ENCODE data around the gene SDR42E2.
"Not testable (repeated sequence)": the region's sequence is repeated elsewhere in the genome, so short reads cannot be mapped to it uniquely, and the experiment has no call there.

SDR42E2 gene

DNA sequence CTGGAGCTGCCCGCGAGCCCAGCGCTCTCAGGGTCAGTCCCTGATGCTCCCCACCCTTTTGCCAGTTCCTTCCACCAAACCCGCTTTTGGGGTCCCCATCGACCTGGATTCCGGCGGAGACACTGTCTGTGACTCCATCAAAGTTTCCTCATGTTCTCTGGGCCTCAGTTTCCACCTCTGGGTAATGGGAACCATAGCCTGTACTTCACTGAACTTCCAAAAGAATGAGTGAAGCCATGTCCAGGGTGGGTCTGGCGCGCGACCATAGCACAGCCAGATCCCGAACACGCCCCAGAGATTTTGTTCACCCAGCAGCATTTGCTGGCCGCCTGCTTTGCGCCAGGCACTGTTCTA lies 327 bp downstream of the SDR42E2 start:
- DNase-seq (ENCODE audit: low spot score) = no peak

DNA sequence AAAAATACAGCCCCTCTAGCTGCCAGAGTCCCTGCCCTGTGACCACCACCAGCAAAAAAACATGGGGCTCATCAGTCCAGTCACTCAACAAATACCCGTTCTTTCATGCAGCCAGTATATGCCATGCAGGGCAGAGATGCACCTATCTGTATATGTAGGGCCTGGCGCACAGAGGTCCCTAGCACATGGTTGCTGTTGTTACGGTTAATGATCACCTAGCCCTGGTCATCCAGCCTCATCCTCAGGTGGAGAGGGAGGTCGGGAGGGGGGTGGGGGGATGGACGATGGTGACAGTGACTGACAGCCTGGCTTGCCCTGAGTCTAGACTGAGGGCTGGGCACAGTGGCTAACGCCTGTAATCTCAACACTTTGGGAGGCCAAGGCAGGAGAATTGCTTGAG lies 1.5 kb downstream of the SDR42E2 start:
- no peak for DNase-seq (ENCODE audit: low spot score)

- no peak for DNase-seq (ENCODE audit: low spot score)
Observed at GRCh38 chr16:22164482-22164881, 2.2 kb downstream of the SDR42E2 start.

- no peak for DNase-seq (ENCODE audit: low spot score)
Observed at GRCh38 chr16:22165508-22166285, 3.4 kb downstream of the SDR42E2 start.

- no peak for DNase-seq (ENCODE audit: low spot score)
Observed at GRCh38 chr16:22171953-22172352, 9.6 kb downstream of the SDR42E2 start.

- not testable (repeated sequence) for DNase-seq (ENCODE audit: low spot score)
Observed at GRCh38 chr16:22172642-22173041, 10.3 kb downstream of the SDR42E2 start.

DNA sequence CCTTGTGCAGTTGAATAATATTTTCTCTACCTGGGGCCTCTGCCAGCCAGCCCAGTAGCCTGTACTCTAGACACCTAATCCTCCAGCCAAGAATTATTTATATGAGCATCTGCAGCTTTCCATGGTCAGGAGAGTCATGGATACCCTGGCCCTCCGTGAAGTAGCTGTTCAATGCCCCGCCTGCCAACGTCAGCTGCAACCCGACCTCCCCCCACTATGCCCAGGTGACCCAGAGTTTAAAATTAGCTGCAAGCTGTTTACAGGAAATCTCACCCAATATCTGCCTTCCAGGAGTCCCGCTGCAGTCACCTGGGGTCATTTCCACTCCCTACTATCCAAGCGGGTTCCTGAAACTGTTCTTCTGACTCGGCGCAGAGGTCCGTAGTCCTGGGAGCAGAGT lies 12.3 kb downstream of the SDR42E2 start:
- no peak for DNase-seq (ENCODE audit: low spot score)

DNA sequence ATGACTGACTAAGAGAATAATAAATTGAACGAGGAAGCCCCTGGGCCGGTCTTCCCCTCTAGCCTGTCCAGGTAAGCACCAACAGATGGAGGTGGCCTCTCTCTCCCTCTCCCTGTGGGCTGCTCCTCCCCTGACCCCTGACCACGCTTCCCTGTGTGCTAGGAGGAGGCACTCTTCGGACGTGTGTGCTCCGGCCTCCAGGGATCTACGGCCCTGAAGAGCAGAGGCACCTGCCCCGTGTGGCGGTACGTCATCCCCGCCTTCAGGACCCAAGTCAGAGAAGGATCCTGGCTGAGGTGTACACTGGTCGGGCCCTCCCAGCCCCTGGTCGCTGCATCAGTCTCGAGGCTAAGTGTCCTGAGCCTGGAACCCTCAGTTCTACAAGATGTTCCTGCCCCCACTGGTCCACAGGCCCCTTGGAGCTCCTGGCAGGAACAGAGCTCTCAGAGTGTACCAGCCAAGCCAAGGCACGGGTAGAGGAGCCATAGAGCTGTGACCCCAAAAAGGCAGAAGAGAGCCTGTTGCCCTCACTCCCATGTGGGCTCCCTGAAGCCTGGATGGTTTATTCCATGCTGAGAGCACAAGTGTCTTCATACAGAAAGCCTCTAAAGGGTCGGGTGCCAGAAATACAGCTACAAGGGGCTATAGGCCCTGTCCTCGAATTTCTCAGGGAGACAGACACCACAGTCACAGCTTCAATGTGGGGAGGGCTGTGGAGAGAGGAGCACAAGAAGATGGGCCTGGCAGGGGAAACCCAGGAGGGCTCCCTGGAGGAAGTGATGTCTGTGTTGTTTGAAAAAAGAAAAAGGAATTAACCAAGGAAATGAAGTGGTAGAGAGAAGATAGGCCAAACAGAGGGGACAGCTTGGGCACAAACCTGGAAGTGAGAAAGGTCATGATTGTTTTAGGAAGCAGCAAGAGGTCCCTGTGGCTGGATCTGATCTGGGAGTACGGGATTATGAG lies 15.9 kb downstream of the SDR42E2 start:
- no peak for DNase-seq (ENCODE audit: low spot score)

DNA sequence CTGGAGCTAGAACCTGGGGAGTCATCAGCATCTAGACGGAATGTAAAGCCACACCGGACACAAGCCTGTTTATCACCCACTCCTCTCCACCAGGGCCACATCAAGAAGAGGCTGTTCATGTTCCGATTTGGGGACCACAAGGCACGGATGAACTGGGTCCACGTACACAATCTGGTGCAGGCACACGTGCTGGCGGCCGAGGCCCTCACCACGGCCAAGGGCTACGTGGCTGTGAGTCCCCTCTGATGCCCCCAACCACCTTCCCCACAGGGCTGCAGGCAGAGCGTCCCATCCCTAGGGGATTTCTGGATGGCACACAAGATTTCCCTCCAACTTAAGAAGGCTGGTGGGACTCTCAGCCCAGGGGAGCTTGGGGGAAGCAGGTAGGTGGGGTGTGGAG lies 19.1 kb downstream of the SDR42E2 start:
- DNase-seq (ENCODE audit: low spot score) = no peak

DNA sequence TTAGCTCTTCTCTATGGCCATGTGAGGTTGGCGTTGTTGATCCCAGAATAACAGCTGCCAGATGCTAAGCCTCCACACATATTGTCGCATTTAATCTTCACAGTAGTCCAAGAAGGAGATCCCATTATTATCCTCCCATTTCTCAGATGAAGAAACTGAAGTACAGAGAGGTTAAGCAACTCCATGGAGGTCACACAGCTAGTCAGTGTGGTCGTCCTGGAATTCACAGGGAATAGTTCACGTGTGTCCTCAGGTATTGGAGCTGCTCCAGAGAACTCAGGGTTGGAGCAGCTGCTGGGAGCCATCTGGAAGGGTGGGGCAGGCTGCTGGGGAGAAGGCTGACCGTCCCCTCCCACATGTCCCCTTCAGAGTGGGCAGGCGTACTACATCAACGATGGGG lies 19.5 kb downstream of the SDR42E2 start:
- no peak for DNase-seq (ENCODE audit: low spot score)

DNA sequence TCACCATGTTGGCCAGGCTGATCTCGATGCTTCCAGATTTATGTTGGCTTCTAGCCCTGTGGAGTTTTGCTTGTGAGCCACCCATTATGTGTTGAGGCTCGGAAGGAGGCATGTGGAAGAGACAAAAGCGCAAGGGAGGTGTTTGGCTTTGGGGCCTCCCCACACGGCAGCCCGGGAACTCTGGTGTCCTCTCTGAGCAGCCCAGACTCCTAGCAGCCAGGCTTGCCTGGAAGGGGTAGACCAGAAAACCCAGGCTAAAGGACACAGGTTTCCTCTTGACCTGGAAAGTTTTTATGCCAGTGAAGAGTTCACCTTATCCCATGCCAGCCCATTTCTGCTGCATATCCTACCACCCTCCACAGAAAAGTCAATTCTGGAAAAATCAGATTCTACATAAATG lies 21.0 kb downstream of the SDR42E2 start:
- no peak for DNase-seq (ENCODE audit: low spot score)

GRCh38 chr16:22183901-22184614 lies 21.8 kb downstream of the SDR42E2 start:
- peak; percentile 66 for DNase-seq (ENCODE audit: low spot score)

DNA sequence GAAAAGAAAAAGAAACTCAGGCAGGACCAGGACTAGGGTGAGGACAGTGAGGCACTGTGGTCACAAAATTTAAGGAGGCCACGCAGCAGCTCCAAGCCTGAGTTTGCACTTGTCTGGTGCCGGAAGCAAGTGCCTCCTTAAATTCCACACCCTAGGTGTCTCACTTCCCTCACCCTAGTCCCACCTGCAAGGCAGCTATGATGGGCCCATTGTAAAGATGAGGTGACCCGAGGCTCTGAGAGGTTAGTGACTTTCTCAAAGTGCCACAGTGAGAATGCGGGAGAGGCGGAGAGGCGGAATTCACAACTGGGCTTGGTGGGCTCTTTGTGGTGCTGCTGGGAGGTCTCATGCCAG lies 22.3 kb downstream of the SDR42E2 start:
- no peak for DNase-seq (ENCODE audit: low spot score)

- no peak for DNase-seq (ENCODE audit: low spot score)
Observed at GRCh38 chr16:22186517-22186916, 24.2 kb downstream of the SDR42E2 start.

GRCh38 chr16:22188267-22188594 lies 25.9 kb downstream of the SDR42E2 start:
- no peak for DNase-seq (ENCODE audit: low spot score)

GRCh38 chr16:22188595-22189442 lies 26.5 kb downstream of the SDR42E2 start:
- DNase-seq (ENCODE audit: low spot score) = peak; percentile 58

- no peak for DNase-seq (ENCODE audit: low spot score)
Observed at GRCh38 chr16:22189473-22190080, 27.3 kb downstream of the SDR42E2 start.

DNA sequence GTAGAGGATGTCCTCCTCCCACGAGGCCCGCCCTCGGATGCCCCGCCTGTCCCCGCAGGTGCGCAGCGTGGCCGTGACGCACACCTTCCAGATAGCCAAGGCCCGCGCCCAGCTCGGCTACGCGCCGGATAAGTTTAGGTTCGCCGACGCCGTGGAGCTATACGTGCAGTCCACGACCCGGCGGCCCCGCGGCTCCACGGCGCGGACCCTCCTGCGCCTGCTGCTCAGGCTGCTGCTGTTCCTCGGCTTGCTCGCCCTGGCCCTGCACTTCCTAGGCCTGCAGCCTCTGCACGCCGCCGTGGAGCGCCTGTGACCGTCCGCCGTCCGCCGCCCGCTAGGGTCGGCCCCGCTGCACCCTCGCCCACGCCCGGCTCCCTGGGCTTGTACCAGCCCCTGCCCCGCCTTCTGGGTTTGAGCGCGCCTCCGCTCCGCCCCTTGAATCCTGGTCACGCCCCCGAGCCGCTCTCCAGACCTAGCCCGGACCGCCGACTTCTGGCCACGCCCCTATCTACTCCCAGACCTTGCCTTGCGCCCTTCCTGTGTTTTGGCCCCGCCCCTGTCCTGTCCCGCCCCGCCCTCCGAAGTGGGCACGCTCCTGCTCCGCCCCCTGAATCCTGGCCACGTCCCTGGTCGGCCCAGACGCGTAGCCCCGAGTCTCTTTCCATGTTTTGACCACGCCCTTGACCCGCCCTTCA lies 27.9 kb downstream of the SDR42E2 start:
- peak; percentile 92 for DNase-seq (ENCODE audit: low spot score)

- peak; percentile 90 for DNase-seq (ENCODE audit: low spot score)
Observed at GRCh38 chr16:22190776-22191531, 28.6 kb downstream of the SDR42E2 start.

All from D341Med (cell line).